Thyroid gland (tissue), 4 donors: ENCODE data around the gene GPR155.

ENCODE experiments used
- POLR2A ChIP-seq, 2 donors: fragments of 450-650 bp; IDR thresholded peaks; one replicate each; pipeline ENCODE4 v1.6.1; 2017; ENCODE audit warnings: antibody characterized with exemption in 2 of 2, mild to moderate bottlenecking in 2 of 2, moderate library complexity in 1 of 2
- TF ChIP-seq, protein P1 (sequence below), 6 experiments: fragments of 200-600 bp in 3 of 6; fragments of 450-650 bp in 3 of 6; sonication (generic) in 3 of 6; IDR thresholded peaks; one replicate each; pipeline ENCODE4 v1.5.1; 2016 to 2019; ENCODE audit warnings: antibody characterized with exemption in 6 of 6, mild to moderate bottlenecking in 2 of 6, inconsistent platforms in 1 of 6, moderate library complexity in 1 of 6

DNA sequence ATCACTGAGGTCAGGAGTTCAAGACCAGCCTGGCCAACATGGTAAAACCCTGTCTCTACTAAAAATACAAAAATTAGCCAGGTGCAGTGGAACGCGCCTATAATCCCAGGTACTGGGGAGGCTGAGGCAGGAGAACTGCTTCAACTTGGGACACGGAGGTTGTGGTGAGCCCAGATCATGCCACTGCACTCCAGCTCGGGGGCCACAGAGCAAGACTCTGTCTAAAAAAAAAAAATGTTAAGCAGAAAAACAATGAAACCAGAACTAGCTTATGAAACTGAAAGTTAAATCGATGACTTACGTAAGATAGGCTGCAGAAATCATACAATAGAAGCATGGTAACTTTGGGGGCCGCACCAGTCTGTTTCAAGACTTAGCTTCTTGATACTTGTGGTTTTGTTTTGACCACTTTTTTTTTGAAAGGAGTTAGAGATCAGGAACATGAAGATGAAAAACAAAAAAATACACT is 6.2 kb upstream of the GPR155 start:
- TF ChIP-seq, protein P1, sequence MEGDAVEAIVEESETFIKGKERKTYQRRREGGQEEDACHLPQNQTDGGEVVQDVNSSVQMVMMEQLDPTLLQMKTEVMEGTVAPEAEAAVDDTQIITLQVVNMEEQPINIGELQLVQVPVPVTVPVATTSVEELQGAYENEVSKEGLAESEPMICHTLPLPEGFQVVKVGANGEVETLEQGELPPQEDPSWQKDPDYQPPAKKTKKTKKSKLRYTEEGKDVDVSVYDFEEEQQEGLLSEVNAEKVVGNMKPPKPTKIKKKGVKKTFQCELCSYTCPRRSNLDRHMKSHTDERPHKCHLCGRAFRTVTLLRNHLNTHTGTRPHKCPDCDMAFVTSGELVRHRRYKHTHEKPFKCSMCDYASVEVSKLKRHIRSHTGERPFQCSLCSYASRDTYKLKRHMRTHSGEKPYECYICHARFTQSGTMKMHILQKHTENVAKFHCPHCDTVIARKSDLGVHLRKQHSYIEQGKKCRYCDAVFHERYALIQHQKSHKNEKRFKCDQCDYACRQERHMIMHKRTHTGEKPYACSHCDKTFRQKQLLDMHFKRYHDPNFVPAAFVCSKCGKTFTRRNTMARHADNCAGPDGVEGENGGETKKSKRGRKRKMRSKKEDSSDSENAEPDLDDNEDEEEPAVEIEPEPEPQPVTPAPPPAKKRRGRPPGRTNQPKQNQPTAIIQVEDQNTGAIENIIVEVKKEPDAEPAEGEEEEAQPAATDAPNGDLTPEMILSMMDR (IDR thresholded peaks at IDR 0.05), result no peak
- TF ChIP-seq POLR2A (IDR thresholded peaks at IDR 0.05), result no peak
